ENCODE data around the gene HTR3B.

- TF ChIP-seq CTCF (IDR thresholded peaks at IDR 0.05; ENCODE audit: low read depth, low read length, poor library complexity, severe bottlenecking) (no peak), EZH2phosphoT487 (IDR thresholded peaks at IDR 0.05; ENCODE audit: borderline replicate concordance, low read length) (no peak)
Measured at GRCh38 chr11:113856966-113857759, 47.4 kb upstream of the HTR3B start.

Data from DOHH2 (cell line).